NCI-H1417 treated with DMSO at 0.1 percent for 48 hours (cell line): ENCODE results near the gene NSUN2.

Experiments
- DNase-seq: peaks from one replicate; lab custom pipeline; 2025; lab: John Stamatoyannopoulos, UW

The NSUN2 gene

DNA sequence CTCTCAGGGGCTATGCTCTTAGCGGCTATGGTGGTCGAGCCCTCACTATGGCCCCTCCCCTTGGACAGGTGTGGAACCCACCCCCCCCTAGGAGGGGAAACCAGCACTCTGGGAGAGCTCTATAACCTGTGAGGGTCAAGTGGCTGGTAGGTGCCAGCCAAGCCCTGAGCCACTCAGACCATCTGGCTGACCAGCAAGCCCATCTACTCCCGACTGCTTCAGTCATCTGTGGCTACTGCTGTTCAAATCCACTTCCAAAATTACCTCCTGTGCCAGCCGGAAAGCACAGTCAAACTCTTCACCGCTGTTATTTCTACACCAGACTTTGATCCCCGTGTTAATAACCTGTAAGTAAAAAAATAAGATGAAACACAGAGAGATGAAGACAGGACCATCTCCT, 28.5 kb downstream of the NSUN2 start:
- DNase-seq: no peak

DNA sequence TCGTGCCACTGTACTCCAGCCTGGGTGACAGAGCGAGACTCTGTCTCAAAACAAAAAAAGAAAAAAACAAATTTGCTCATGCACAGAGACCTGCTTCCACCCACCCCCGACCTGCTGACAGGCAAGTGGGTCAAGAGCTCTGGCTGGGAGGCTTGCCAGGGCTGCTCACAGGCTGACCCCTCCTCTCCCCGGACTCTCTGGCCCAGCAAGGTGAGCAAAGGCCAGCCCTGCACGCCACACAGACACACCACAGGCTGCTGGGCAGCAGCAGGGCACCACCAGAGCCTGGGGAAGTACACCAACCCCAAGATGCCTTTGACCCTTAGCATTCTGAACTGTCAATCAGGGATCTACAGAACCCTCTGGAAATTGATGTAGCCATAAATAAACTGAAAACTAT, 29.2 kb downstream of the NSUN2 start:
- DNase-seq: no peak

DNA sequence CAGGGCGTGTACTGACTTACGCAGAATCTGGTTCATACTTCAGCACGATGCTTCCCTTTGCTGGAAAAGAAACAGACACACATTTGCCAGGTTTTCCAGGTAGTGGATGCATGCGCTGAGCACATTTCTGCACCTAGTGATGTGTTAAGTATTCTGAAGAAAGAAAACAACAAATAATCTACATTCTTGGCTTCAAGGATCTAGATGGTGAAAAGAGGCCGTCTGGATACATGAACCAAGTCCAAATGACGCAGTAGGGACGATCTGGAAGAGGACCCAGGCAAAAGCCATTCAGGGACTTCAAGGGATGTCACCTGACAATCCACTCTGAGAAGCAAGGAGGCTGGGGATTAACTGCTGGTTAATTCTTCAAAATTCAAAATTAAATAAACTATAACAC, 30.4 kb downstream of the NSUN2 start:
- DNase-seq: no peak

DNA sequence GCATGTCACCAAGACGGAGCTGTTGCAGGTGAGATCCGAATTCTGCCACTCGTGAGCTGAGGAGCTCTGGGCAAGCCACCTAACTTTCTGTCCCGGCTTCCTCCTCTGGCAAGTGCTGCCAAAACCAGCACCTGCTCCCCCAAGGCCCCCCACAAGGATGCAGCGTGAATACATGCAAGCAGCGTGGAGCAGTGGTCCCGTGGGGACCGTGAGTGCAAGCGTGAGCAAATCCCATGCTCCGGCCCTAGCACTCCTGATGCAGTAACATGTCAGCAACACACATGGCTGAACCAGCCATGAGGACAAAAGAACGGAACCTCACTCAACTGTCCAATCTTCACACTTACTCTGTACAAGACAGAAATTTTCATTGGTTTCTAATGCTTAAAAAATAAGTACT, 31.0 kb downstream of the NSUN2 start:
- no peak for DNase-seq

DNA sequence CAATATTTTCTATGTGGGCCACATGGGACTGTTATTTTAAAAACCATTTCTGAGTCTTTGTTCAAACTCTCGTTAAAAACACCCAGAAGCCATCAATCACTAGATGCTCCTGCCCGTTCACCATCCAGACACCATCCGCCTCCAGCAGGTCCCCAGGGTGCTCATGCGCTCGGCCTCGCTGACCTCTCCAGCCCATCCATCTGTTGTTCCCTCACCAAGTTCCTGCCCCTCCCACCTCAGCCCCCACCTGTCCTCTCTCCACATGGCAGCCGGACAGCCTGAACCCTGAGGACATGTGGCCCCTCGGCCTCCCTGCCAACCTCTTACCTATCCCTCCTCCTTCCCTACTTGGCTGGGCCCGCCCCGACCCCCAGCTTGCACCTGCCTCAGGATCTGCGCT, 31.6 kb downstream of the NSUN2 start:
- no peak for DNase-seq

DNA sequence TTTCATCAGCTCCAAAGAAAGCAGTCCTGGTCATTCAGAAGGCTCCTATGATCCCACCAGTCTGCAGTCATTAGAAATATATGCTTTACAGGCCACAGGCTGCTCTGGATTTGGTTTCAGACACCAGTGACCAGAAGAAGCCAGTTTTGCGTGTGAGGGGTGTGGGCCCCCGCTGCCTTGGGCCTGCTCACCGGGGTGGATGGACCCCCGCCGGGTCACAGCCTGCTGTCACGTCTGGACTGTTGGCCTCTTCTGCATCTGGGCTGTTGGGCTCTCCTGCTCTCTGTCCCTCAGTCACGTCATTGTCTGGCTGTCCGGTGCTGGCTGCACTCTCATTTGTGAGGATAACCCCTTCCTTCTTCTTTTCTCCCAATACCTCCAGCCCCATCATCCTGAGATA, 33.1 kb downstream of the NSUN2 start:
- no peak for DNase-seq

DNA sequence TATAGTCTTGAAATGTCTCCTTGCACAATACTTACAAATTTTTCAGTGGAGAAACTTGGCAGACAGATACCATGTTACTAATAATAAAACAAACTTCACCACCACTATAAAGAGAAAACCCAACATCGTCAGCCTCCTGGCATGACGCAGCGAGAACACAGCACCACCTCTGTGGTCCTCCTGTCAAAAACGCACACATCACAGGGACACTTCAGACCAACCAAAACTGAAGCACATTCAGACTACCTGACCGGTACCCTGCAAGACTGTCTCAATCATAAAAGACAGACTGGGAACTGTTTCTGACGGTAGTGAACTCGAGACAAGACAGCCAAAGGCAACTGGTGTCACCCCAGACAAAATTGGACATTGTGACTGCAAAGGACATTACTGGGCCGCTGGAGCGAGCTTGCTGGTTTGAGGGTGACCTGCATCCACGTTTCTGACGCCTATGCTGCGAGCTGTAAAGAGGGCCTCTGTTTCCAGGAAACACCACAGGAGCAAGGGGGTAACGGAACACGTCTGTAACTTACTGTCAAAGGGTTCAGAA, 34.4 kb downstream of the NSUN2 start:
- no peak for DNase-seq

DNA sequence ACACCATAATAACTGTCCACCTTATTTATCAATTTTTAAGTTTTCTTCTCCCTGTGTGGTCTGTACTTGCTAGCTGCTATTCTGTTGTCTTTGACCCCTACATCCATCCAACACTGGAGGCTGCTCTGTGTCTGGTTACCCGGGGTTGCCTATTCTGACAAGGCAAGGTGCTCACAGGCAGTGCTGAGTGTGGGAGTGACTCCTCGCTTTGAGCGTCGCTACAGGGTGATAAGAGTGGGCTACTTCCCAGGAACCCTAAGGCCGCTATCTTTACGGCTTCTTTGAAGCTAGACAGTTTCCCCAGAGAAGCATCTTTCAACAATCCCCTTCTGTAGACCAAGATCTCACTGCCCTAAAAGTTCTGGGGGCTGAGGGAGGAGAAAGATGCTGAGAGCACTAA, 35.3 kb downstream of the NSUN2 start:
- DNase-seq: no peak

DNA sequence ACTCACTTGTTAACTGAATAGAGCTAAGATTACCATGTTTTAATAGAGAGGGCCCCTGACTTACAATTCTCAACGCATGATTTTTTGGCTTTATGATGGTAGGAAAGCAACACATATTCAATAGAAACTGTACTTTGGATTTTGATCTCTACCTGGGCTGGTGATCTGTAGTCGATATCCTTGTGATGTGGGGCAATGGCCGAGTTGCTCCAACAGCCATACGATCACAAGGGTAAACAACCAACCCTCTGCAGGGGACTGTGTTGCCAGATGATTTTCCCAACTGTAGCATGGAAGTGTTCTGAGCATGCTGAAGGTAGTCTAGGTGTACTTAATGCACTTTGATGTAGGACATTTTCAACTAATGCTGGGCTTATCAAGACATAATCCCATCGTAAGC, 36.5 kb downstream of the NSUN2 start:
- DNase-seq: no peak

DNA sequence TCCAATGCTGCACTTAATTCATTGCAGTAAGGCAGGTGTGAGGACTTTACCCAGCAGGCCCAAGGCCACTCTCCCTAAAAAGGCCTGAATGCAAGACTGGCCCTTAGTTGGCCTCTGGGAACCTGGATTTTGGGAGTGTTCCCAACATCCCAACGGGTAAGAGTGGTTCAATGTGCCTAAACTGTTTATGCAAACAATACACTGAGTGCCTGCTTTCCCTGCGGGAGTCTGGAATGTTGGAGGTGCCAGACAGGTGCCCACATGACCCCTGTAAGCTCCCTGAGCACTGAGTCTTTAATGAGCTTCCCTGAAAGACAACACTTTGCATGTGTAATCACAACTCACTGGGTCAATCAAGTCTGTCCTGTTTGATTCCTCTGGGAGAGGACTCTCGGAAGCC, 37.4 kb downstream of the NSUN2 start:
- DNase-seq: no peak

DNA sequence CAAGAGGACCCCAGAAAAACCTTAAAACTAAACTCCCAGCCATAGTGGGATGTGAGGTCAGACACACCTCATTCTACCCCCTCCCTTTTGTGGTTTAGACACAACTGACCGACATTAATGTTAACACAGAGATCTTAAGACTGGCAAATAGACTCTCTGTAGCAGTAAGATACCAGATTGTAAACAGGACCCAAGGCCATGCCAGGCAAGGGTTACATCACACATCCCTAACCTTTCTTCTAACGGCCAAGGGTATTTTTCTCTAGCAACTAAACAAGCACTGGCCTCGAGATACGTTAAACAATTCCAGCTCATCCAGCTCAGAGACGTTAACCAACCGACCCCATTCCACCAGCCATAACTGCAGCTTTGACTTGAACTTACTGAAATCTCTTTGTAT, 38.8 kb downstream of the NSUN2 start:
- DNase-seq: no peak

DNA sequence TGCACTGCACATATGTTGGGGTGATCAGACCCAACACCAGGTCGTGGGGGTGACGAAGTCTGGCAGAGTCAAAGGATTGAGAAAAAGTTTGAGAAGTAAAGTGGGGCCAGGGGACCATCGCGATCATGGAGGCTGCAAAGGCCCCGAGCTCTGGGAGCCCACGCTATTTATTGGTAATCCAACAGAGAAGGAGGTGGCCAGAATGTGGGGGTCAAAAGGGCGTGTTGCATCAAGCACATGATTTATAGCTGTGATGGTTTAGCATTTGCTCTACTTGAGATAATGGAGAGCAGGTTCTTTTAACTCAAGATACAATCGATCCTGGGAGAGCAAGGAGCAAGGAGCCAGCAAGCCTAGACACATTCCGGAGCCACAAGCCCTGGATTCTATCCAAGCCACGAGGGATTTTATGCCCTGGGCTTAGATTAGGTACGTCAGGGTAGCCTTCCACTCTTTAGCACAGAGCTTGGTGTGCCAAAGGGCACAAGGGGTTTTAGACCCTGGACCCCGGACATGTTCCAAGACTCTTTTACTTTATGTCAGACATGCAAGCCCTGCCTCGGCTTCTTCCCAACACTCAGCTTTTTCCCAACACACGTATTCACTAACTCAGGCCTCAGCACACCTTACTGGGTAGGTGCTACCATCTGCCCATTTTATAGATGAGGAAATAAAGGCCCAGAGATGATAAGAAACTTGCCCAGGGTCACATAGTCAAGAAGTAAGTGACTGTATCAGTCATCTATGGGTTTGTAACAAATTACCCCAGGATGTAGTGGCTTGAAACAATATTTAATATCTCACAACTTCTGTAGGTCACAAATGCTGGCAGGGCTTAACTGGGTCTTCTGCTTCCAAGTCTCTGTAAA, 39.5 kb downstream of the NSUN2 start:
- no peak for DNase-seq

DNA sequence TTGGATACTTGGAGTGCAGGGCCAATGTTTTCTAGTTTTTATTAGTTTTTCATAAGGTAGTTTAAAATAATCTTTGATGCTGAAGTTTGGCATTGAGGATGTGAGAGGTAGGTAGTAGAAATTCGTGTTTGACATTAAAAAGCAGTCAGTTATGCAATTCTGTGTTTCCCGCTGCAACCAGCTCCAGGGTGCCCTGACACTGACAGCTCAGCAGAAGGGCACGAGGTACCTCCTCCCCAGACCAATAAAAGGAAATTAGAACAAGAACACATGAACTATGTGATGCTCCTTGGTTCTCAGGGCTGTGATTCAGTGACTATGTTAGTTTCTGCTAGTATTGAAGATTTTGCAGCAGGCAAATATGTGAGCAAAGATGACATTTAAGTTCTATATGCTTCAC, 40.2 kb downstream of the NSUN2 start:
- DNase-seq: no peak

DNA sequence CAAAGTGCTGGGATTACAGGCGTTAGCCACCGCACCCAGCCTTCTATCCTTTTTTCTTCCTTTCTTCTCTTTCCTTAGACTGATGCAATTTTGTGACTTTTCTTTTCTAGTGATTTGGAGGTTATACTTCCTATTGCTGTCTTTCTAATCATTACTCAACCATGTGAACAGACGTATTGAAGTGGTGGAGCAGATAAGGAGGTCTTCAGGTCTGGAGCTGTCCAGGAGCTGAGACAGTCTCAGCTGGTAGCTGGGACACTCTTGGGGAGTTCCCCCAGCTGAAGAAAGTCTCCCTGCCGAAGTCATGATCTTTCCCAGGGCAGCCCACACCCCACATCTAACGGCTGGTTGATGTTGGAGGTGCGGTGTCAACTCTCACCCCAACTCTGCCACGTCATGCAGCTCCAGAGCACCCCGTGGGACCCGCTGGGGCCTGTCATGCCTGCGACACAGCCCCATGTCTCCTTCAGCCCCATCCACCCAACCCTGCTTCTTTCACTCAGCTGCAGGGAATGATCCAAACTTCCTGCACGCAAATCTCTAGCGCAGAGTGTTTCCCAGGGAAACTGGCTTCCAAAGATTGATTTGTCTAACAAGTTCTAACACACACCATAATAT, 41.1 kb downstream of the NSUN2 start:
- no peak for DNase-seq

DNA sequence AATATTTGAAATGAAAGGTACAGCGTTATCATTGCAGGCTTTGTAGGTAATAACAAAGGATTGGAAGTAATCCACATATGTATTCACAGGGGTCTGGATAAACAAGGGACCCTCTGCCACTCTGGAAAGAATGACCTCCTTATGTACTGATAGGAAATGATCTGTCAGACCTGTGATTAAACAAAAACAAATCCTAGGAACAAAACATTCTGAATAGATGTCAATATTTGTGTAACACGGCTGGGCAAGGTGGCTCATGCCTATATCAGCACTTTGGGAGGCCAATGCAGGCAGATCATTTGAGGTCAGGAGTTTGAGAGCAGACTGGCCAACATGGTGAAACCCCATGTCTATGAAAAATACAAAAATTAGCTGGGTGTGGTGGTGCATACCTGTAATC, 42.3 kb downstream of the NSUN2 start:
- no peak for DNase-seq

DNA sequence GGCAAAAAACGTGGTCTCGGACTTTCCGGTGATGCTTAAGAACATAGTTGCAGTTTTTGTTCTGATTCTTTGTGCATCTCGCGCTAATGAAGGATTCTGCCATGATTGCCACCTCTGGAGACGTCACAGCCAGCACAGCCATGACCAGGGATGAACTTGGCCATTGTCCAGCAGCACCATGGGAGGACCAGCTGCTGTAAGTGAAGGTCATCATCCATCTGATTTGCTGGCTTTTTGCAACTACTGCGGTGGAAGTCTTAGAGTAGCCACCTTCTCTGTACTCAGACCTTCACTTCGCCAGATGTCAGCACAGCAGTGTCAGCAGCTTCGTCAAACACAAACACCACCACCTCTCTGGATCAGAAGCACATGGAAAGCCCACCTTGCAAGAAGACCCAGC, 45.7 kb downstream of the NSUN2 start:
- DNase-seq: no peak

DNA sequence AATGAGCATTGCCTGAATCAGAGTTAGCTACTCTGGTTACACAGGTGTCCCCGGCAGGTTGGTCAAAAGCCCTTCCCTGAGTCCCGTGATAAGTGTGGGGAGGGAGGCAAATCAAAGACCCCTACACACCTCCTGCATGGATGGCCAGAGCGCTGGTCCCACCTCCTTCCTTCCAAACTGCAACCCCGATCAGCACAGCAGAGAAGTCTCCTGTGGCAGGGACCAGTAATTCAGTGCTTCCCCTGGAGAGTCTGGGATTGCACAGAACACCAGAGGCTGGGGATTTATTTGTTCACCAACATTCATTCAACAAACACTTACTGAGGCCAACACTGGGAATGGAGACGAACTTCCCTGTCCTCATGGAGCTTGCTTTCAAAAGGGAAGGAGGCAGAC, 46.2 kb downstream of the NSUN2 start:
- no peak for DNase-seq

DNA sequence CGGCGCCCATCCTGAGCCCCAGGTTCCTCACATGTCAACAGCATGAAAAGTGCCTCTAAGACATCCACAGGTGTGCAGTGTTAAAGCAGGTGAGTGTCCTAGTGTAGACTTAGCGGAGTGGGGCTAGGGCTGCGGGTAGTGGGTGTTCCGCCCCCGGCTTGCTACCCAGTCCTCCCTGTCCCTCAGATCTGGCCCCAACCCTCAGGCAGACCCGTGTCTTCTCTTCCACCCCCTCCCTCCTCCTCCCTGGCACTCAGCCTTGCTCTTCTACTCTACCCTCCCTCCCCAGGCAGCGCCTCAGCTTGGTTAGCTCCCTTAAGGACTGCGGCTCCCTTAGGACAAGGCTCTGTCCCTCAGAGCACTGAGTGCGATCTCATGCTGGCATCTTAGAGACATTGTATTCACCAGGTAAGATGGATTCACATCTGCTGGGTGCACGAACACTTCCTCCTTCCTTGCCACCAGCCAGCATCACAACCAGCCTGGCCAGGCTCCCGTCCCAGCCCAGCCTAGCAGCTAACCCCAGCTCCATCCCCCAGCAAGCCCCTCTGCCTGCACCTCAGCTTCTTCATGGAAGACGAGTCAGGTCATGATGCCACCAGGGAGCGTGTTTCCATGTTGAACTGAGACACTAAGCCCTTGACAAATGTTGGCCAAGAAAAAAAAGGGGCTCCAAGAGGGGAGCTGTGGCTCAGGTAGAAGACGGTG, 46.8 kb downstream of the NSUN2 start:
- no peak for DNase-seq

DNA sequence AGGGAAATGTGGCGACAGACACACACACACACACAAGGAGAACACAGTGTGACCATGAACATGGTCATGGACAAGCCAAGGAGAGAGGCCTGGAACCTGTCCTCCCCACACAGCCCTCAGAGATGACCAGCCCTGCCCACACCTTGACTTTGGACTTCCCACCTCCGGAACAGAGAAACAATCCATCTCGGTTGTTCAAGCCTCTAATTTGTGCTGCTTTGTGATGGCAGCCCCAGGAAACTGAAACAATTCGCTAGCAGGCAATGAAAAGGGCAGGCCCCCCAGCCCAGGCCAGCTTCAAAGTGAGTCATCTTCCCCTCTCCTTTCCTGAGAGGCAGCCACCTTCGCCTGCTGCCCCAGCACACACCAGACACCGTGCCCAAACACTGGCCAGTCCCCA, 47.7 kb downstream of the NSUN2 start:
- DNase-seq: no peak

DNA sequence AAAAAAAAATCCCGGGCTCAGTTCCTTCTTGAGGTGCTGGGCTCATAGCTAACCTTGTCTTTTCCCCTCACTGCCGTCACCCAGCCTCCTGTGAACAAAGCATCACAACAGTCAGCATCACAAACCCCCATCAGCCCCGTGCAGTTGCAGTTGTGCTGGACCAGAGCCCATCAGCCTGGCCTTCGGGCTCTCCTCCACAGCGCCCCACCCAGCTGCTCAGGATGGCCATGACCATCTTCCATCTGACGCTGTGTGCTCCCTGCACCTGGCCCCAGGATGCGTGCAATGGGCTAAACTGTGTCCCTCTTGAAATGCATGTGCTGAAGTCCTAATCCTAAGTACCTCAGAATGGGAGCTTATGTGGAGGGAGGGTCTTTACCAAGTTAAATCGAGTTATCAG, 48.1 kb downstream of the NSUN2 start:
- DNase-seq: no peak

DNA sequence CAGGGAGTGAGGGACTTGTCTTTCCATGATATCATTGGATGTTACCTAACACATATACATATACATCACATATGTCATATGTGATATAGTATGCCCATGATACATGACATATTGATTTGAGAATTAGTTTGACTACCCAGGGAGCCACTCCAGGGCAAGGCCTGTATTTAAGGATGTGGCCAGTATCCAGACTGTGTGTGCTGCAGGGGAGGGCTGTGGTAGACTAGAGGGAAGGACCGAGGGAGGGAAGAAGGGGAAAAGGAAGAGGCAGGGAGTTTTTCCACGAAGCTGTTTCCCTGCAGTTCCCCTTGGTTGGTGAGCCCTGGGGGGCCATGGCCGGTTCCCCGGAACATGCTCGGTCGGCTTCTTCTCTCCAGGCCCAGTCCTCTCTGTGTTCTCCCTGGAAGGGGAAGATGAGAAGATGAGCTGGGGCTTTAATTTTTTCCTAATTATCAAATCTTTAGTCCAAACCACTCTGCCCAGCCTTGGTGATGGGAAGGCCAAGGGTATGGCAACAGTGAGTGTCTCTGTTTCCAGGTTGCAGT, 48.7 kb downstream of the NSUN2 start:
- no peak for DNase-seq

DNA sequence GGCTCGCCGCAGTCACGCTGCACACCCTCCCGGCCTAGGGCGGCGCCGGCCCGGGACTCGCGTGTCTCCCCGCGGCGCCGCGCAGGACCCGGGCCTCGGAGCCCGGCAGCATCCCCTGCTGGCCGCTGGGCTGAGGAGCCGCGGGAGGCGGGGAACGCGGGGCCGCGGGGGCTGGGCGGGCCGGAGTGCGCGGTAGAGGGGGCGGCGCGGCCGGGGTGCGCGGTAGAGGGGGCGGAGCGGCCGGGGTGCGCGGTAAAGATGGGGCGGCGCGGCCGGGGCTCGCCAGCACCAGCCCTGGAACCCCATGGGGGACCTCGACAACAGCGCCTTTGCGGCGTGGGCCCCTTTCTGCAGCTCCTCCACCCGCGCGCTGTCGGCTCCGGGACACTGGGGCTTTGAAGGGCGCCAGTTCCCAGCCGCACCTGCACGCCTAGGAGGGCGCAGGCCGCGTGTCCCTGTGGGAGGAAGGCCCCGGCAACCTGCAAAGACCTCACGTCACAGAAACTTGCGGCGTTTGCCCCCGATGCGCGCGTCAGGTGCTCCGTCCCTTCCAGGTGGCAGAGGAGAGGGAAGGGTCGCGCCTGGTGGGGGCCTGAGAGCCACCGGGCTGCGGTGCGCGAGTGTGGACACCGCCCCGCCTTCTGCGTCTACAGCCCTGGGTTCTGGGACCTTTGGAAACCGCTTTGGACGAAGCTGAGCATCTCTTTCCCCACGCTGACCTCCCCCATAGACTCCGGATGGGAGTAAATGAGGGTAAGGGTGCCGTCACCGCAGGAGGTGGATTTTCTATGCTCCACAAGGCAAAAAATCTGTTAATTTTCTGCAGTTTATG, 49.6 kb downstream of the NSUN2 start:
- no peak for DNase-seq
